Endothelial cell (in vitro differentiated cells): ENCODE measurements around the gene MITF. TPM values are rescaled to one million over a fixed set of nuclear protein-coding genes. Genes with fewer than 3 reads are reported as not detected.

Experiments used
- DNase-seq: peaks from one replicate; pipeline ENCODE4 v3.0.0; 2021; ENCODE audit warnings: low spot score
- H3K27ac Mint-ChIP-seq: one replicate; pipeline ENCODE4 v1.8.0; 2021; ENCODE audit warnings: mixed read lengths, inconsistent platforms; ENCODE audit not compliant: unreplicated experiment
- H3K27me3 Mint-ChIP-seq: one replicate; pipeline ENCODE4 v1.8.0; 2021; ENCODE audit warnings: mild to moderate bottlenecking, moderate library complexity, mixed read lengths, inconsistent platforms; ENCODE audit not compliant: unreplicated experiment
- H3K36me3 Mint-ChIP-seq: one replicate; pipeline ENCODE4 v1.8.0; 2021; ENCODE audit warnings: mild to moderate bottlenecking, low read depth, mixed read lengths, inconsistent platforms; ENCODE audit not compliant: unreplicated experiment
- H3K4me1 Mint-ChIP-seq: one replicate; pipeline ENCODE4 v1.8.0; 2021; ENCODE audit warnings: mild to moderate bottlenecking, mixed read lengths, inconsistent platforms; ENCODE audit not compliant: unreplicated experiment
- H3K4me3 Mint-ChIP-seq: one replicate; pipeline ENCODE4 v1.8.0; 2021; ENCODE audit warnings: mild to moderate bottlenecking, mixed read lengths, inconsistent platforms; ENCODE audit not compliant: unreplicated experiment
- H3K9me3 Mint-ChIP-seq: one replicate; pipeline ENCODE4 v1.8.0; 2021; ENCODE audit warnings: mixed read lengths, inconsistent platforms; ENCODE audit not compliant: unreplicated experiment
- CTCF ChIP-seq: fragments of 200-600 bp; sonication (generic); IDR thresholded peaks from one replicate; pipeline ENCODE4 v1.5.0; 2021; ENCODE audit warnings: antibody characterized with exemption; ENCODE audit not compliant: unreplicated experiment
- total RNA-seq: library from RNA; stranded (reverse); fragmentation: NEBNext Ultra II Directional; extraction: Animal tissue kit (Norgen Biotek cat#: 25700); gene quantifications from one replicate; pipeline ENCODE4 v1.2.1, GENCODE V29; 2021; ENCODE audit not compliant: unreplicated experiment

MITF gene
- total RNA-seq, 1 donor from 2014 or later, result 1.7 TPM

- no peak for TF ChIP-seq CTCF
- Mint-ChIP-seq H3K27me3 (peaks cover 2% of the 10 kb centered on the region), H3K4me1 (peaks cover 3% of the 10 kb centered on the region), H3K9me3 (no peaks in the 10 kb centered on the region), H3K27ac (no peak overlapping the region), H3K4me3 (peak overlapping the region; percentile 48), H3K36me3 (peaks cover 14% of the 10 kb centered on the region)
- no peak for DNase-seq
Observed at GRCh38 chr3:69752241-69752640, 13.0 kb downstream of the MITF start.

GRCh38 chr3:69753179-69753775 is 14.0 kb downstream of the MITF start:
- Mint-ChIP-seq H3K27me3 (peaks cover 2% of the 10 kb centered on the region), H3K27ac (no peak overlapping the region), H3K36me3 (peaks cover 14% of the 10 kb centered on the region), H3K4me1 (no peaks in the 10 kb centered on the region), H3K9me3 (no peaks in the 10 kb centered on the region), H3K4me3 (no peak overlapping the region)
- no peak for TF ChIP-seq CTCF
- no peak for DNase-seq

GRCh38 chr3:69755795-69756194 is 16.5 kb downstream of the MITF start:
- peaks cover 2% of the 10 kb centered on the region for H3K27me3 Mint-ChIP-seq
- H3K27ac Mint-ChIP-seq, result no peak overlapping the region
- H3K4me3 Mint-ChIP-seq, result no peak overlapping the region
- peaks cover 14% of the 10 kb centered on the region for H3K36me3 Mint-ChIP-seq
- no peaks in the 10 kb centered on the region for H3K9me3 Mint-ChIP-seq
- no peaks in the 10 kb centered on the region for H3K4me1 Mint-ChIP-seq
- DNase-seq, result no peak
- TF ChIP-seq CTCF, result no peak

GRCh38 chr3:69761896-69762767 is 22.9 kb downstream of the MITF start:
- Mint-ChIP-seq H3K27me3 (no peaks in the 10 kb centered on the region), H3K9me3 (no peaks in the 10 kb centered on the region), H3K36me3 (no peaks in the 10 kb centered on the region), H3K4me3 (no peak overlapping the region), H3K4me1 (peaks cover 9% of the 10 kb centered on the region), H3K27ac (no peak overlapping the region)
- DNase-seq, result no peak
- no peak for TF ChIP-seq CTCF

- Mint-ChIP-seq H3K27ac (no peak overlapping the region), H3K36me3 (no peaks in the 10 kb centered on the region), H3K27me3 (no peaks in the 10 kb centered on the region), H3K4me3 (no peak overlapping the region), H3K9me3 (no peaks in the 10 kb centered on the region), H3K4me1 (peaks cover 9% of the 10 kb centered on the region)
- DNase-seq, result no peak
- no peak for TF ChIP-seq CTCF
Observed at GRCh38 chr3:69762768-69763229, 23.5 kb downstream of the MITF start.
